HPDE6-E6E7 (cell line): Measurements from ENCODE around the gene TRIM33.
"Not testable (repeated sequence)": the region's sequence is repeated elsewhere in the genome, so short reads cannot be mapped to it uniquely, and the experiment has no call there.

Source experiments
- DNase-seq: peaks from one replicate; pipeline ENCODE4 v3.0.0; 2011; ENCODE audit warnings: missing footprints; ENCODE audit errors: extremely low spot score

Gene TRIM33

DNA sequence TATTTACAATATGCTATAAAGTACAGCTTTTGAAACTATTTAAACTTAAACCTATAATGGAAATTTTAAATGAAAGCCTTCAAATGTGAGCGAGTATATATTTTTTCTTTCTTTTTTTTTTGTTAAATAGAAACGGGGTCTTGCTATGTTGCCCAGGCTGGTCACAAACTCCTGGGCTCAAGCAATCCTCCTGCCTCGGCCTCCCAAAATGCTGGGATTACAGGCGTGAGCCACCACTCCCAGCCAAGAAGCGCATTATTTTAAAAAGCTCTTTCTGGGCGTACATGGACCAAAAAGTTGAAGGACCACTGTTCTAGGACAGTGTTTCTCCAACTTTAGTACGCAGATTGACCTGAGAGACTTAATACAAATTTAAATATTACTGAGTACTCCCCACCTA lies 87.5 kb downstream of the TRIM33 start:
- DNase-seq, result no peak

DNA sequence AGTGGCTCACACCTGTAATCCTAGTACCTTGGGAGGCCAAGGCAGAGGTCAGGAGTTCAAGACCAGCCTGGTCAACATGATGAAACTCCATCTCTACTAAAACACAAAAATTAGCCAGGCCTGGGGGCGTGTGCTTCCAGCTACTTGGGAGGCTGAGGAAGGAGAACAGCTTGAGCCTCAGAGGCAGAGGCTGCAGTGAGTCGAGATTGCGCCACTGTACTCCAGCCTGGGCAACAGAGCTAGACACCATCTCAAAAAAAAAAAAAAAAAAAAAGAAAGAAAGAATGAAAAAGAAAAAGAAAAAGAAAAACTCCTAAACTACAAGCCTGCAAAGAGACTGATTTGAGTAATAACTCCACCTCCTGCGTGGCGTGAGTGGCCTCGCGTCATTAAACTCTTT lies 92.1 kb downstream of the TRIM33 start:
- DNase-seq, result not testable (repeated sequence)

DNA sequence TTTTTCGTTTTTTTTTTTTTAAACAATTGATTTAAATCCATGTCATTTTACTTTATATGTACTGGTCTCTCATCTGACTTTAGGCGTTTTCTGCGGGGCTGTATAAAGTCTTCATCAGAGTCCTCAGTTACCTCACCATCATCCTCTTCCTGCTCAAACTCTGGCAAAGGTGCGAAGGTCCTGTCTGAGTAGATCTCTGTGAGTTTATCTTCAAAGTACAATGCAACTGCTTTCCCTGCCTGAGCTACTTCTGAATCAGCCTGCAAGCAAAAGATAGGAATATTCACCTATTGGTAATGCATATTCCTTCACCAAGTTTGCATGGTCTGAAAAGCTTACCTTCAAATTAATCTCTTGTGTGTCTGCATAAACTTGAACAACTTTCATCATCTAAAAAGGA lies 113.4 kb downstream of the TRIM33 start:
- no peak for DNase-seq

DNA sequence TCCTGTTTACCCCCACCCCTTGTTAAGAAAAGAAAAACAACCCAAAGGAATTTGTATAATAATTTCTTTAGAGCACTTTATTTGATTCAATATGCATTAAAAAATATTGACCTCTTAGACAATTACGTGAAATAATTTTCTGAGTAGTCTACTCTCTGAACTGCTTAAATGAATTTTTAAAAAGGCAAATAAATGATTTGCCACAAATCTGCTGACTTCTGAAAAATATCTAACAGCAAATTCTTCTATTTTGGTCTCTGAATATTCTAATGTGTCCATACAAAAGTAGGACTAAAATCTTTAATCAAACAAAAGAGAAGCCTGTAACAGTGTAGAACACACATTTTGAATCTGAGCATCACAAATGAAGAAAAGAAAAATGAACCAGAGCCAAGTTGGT lies 115.1 kb downstream of the TRIM33 start:
- DNase-seq, result no peak

- DNase-seq, result no peak
These were observed 120.0 kb downstream of the TRIM33 start for GRCh38 chr1:114390960-114391359.

DNA sequence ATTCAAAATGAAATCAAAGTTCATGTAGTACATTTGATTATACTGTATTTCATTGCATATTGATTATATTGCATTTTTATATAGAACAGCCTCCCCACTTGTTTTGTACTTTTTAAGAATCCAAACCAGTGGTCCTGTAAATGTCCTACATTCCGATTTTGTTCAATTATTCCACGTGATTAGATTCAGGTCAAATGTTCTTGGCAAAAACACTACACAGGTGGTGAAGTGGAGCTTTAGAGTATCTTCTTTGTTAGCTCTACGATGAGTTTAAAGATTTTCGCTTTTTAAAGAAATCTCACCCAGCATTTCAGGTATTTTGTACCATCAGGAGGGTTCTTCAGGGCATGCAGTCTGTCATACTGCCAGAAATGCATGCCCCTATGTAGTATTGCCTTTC lies 120.6 kb downstream of the TRIM33 start:
- DNase-seq, result no peak

- no peak for DNase-seq
These were observed 122.5 kb downstream of the TRIM33 start for GRCh38 chr1:114388432-114389003.

DNA sequence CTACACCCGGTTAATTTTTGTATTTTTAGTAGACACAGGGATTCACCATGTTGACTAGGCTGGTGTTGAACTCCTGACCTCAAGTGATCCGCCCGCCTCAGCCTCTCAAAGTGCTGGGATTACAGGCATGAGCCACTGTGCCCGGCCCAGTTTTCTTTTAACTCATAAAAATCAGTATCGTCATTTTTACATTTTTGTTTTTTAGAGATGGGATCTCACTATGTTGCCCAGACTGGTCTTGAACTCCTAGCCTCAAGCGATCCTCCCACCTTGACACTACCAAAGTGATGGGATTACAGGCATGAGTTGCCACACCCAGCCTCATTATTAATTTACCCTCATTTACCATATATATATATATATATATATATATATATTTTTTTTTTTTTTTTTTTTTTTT lies 123.4 kb downstream of the TRIM33 start:
- not testable (repeated sequence) for DNase-seq

- no peak for DNase-seq
These were observed 124.0 kb downstream of the TRIM33 start for GRCh38 chr1:114387010-114387360.

DNA sequence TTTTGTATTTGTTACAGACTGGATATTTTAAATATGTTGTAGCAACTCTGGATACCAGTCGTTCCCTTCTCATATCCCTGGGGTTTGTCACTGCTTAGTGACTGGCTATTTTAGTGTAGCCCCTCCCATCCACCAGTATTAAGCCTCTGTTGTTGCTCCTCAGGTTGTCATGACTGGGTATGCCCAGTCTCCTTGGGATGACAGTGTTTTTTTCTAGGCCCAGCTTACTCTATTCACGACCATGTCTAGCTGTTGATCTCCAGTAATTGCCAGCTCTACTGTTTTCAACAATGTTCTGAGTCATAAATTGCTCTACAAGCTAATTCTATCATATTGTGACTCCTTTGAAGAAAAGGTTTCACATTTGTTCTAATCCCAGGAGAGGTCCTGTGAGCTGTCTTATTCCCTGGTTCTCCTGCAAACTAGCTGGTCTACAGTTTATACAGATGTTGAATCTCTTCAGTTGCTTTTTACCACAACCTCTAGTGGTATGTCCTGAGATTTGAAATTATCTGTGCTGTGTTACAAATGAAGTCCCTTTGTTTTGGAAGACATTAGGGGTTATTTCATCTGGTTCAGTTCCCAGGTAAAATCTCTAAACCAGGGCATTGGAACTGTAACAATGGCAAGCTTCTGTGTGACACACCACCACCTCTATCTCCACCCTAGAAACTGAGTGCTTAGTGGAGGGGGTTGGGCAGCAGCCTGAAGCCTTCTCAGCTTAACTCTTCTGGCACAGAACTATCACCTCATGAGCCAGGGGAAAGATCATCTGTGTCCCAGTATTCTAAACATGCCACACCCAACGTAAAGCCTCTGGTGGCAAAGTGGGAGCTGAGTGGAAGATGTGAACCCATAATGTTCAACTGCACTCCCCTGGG lies 124.6 kb downstream of the TRIM33 start:
- DNase-seq, result no peak

DNA sequence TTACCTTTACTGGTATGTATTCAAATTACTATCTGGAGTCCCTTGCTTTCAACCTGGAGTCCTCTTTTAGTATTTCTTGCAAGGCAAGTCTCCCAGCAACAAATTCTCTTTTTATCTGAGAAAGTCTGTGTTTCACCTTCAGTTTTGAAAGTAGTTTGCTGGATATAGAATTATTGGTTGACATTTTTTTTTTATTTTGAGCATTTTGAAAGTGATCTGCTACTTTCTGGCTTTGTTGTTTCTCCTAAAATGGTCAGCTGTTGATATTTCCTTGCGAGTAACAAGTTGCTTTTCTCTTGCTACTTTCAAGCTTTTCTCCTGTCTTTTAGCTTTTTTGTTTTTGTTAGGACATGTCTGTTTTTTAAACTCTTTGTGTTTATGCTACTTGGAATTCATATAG lies 126.1 kb downstream of the TRIM33 start:
- no peak for DNase-seq

DNA sequence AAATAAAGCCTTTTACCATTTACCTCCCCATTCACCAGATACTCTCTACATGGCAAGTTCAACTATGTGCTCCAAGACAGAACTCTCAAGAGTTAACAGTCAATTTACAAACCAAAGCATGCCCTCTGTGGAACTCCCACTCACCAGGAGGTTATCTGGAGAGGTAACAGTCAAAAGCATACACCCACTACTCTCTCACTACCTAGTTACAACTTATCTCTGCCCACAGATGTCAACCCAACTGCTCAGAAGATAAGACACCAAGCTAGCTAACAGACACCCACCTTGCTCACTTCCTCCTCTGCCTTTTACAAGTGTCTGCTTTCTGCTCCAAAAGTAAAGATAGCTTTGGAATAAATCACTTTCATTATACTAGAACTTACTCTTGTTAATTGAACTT lies 131.0 kb downstream of the TRIM33 start:
- DNase-seq, result no peak

GRCh38 chr1:114379358-114379757 lies 131.6 kb downstream of the TRIM33 start:
- no peak for DNase-seq

GRCh38 chr1:114377356-114377755 lies 133.6 kb downstream of the TRIM33 start:
- DNase-seq, result no peak

DNA sequence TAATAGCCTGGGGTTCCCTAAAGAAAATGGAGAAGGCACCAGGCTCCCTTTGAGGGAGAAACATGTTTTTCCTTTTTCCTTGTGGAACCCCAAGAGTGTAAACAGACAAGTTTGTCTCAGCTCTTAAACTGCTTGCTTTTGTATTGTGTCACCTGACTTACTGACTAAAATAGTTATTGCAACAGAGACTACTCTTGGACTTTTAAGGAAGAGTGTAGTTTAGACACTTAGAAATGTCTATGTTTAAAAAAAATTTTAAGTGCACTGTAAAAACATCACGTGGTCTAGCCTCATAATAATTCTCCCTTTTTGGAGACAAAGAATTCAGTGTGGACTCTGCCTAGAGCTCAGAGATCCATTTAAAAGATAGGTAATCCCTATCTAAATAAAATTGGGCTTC lies 141.1 kb downstream of the TRIM33 start:
- no peak for DNase-seq

DNA sequence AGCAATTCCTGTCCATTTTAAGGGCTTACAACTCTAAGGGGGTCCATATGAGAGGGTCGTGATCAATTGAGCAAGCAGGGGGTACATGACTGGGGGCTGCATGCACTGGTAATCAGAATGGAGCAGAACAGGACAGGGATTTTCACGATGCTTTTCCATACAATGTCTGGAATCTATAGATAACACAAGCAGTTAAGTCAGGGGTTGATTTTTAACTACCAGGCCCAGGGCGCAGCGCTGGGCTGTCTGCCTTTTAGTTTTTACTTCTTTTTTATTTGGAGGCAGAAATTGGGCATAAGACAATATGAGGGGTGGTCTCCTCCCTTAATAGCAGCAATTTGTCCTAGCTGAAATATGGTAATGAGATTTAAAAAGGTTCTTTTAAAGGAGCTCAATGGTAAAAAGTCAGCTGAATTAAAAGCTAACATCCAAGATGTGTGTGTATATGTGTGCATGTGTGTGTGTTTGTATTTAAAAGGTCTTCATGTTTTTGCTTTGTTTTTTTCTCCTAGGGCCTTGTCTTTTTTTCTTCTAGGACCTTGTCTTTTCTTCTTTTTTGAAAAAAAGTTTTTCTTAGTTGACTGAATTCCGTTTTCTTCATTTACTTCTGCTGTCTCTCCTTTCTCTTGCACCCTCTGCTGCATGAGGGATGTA lies 141.6 kb downstream of the TRIM33 start:
- not testable (repeated sequence) for DNase-seq

GRCh38 chr1:114368560-114369255 lies 142.3 kb downstream of the TRIM33 start:
- DNase-seq, result no peak

GRCh38 chr1:114367810-114368209 lies 143.2 kb downstream of the TRIM33 start:
- no peak for DNase-seq

DNA sequence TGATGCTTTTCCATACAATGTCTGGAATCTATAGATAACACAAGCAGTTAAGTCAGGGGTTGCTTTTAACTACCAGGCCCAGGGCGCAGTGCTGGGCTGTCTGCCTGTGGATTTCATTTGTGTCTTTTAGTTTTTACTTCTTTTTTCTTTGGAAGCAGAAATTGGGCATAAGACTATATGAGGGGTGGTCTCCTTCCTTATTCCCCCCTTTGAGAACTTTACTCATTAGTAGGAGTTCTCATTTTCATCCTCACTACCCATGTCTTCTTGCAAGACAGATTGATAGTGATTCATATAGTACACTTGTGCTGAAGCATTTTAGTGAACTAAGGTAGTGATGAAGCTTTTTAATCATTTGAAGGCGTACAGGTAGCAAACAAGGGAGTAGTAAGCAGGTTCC lies 147.8 kb downstream of the TRIM33 start:
- not testable (repeated sequence) for DNase-seq

DNA sequence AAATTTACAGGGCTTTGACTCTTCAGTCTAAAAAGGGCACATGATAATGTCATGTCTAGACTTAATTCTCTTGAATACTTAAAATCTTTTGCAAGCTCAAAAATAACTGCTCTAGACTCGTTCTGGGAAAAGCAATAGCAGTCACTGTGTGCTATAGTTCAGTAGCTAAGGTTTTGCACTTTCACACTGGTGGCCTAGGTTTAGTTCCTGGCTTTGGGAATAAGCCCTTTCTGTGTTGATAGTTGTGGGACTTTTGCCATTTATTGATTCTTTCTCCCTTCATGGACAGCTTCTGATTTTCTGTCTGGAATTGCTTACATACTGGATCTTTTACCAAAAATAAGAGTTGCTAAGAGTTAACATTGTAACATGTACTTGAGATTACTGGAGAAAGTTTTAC lies 151.2 kb downstream of the TRIM33 start:
- DNase-seq, result no peak

GRCh38 chr1:114355240-114355639 lies 155.8 kb downstream of the TRIM33 start:
- DNase-seq, result no peak

- no peak for DNase-seq
These were observed 157.7 kb downstream of the TRIM33 start for GRCh38 chr1:114353262-114353661.
